Measurements from ENCODE around the gene RBM18.

RBM18 gene

DNA sequence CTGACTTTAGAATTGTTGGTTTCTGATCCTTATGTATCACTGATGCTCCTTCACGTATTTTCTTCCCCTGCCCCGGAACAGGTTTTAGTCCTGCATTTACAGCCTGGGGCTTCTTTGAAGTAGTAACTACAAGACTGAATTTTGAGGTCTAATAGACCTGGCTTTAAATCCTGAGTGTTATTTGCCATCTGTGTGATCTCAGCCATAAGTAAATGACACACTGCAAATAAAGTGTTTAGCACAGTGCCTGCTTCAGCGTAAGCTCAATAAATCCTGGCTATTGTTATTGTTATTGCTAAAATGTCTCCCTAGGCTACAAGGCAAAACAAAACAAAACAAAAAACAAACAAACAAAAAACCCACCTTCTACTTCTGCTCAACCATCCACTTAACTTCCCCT, 20.3 kb downstream of the RBM18 start:
- Histone ChIP-seq H3F3A (ENCODE audit: insufficient read depth) (no peaks in the 10 kb centered on the region), H3K79me2 (ENCODE audit: insufficient read depth, low read length) (no peaks in the 10 kb centered on the region), H3K4me2 (ENCODE audit: low read depth, low read length, poor library complexity, severe bottlenecking) (no peak overlapping the region), H3K27me3 (ENCODE audit: low read length) (no peaks in the 10 kb centered on the region), H3K4me3 (ENCODE audit: insufficient read depth, low read length, poor library complexity, severe bottlenecking) (no peak overlapping the region), H3K9me2 (replicated peaks; ENCODE audit: insufficient read depth, low read length) (no peaks in the 10 kb centered on the region), H3K27ac (ENCODE audit: low read depth, low read length) (no peak overlapping the region), H3K36me3 (ENCODE audit: low read length) (peaks cover 52% of the 10 kb centered on the region), H4K20me1 (ENCODE audit: low read depth, low read length) (no peaks in the 10 kb centered on the region), H3K9me3 (ENCODE audit: insufficient read depth, low read length) (no peaks in the 10 kb centered on the region), H2AFZ (ENCODE audit: low read depth, low read length, severe bottlenecking) (no peak overlapping the region), H3K9ac (ENCODE audit: low read length) (no peak overlapping the region)
- TF ChIP-seq EZH2phosphoT487 (conservative IDR thresholded peaks at IDR 0.05; ENCODE audit: low read length) = no peak
- TF ChIP-seq, protein P1, sequence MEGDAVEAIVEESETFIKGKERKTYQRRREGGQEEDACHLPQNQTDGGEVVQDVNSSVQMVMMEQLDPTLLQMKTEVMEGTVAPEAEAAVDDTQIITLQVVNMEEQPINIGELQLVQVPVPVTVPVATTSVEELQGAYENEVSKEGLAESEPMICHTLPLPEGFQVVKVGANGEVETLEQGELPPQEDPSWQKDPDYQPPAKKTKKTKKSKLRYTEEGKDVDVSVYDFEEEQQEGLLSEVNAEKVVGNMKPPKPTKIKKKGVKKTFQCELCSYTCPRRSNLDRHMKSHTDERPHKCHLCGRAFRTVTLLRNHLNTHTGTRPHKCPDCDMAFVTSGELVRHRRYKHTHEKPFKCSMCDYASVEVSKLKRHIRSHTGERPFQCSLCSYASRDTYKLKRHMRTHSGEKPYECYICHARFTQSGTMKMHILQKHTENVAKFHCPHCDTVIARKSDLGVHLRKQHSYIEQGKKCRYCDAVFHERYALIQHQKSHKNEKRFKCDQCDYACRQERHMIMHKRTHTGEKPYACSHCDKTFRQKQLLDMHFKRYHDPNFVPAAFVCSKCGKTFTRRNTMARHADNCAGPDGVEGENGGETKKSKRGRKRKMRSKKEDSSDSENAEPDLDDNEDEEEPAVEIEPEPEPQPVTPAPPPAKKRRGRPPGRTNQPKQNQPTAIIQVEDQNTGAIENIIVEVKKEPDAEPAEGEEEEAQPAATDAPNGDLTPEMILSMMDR (IDR thresholded peaks at IDR 0.05; ENCODE audit: insufficient read depth, low read length, poor library complexity, severe bottlenecking) = no peak

DNA sequence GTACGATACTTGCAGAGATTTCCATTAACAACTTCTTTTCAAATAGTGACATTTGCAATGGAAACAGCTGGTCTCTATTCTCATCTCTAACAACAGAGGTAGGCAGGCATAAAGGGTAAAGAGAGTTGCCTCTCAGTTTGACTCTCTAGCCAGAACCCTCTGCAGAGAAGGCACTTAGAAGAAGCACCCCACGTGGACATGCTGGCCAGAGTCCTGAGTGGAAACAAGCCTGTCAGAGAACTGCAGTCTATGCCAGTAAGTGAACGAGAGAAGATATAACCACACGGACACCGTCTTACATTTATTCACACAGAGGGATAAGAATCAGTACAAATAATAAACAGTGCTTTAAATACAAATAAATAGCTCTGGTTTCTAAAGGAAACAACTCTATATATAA, 24.9 kb downstream of the RBM18 start:
- H3K36me3 ChIP-seq (ENCODE audit: low read length) = peaks cover 34% of the 10 kb centered on the region
- no peaks in the 10 kb centered on the region for H3K9me3 ChIP-seq (ENCODE audit: insufficient read depth, low read length)
- no peaks in the 10 kb centered on the region for H3F3A ChIP-seq (ENCODE audit: insufficient read depth)
- H3K27ac ChIP-seq (ENCODE audit: low read depth, low read length) = no peak overlapping the region
- H4K20me1 ChIP-seq (ENCODE audit: low read depth, low read length) = no peaks in the 10 kb centered on the region
- no peaks in the 10 kb centered on the region for H3K27me3 ChIP-seq (ENCODE audit: low read length)
- TF ChIP-seq EZH2phosphoT487 (conservative IDR thresholded peaks at IDR 0.05; ENCODE audit: low read length) = no peak
- TF ChIP-seq, protein P1 (IDR thresholded peaks at IDR 0.05; ENCODE audit: insufficient read depth, low read length, poor library complexity, severe bottlenecking) = no peak
- no peaks in the 10 kb centered on the region for H3K79me2 ChIP-seq (ENCODE audit: insufficient read depth, low read length)
- no peak overlapping the region for H3K9ac ChIP-seq (ENCODE audit: low read length)
- no peaks in the 10 kb centered on the region for H3K9me2 ChIP-seq (replicated peaks; ENCODE audit: insufficient read depth, low read length)
- no peak overlapping the region for H3K4me3 ChIP-seq (ENCODE audit: insufficient read depth, low read length, poor library complexity, severe bottlenecking)
- H2AFZ ChIP-seq (ENCODE audit: low read depth, low read length, severe bottlenecking) = no peak overlapping the region
- no peak overlapping the region for H3K4me2 ChIP-seq (ENCODE audit: low read depth, low read length, poor library complexity, severe bottlenecking)

DNA sequence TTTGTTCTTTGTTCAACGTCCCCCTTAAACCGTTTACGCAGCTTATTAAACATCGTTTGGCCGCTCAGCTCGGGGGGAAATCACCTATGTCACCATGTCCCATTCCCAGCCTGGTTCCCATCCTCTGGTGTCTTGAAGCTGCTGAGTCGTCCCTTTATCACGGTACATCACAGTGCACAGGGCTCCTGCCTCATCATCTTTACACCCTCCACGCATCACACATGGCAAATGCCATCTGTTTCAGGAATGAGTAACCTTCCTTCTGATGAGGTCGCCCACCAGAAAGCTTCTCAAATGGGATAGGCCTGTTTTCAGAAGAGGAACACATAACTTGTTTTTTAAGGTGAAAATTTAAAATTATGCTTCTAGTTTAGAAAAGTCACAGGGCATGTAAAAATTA, 28.0 kb downstream of the RBM18 start:
- no peaks in the 10 kb centered on the region for H3K9me3 ChIP-seq (ENCODE audit: insufficient read depth, low read length)
- H3K4me3 ChIP-seq (ENCODE audit: insufficient read depth, low read length, poor library complexity, severe bottlenecking) = no peak overlapping the region
- H3K27me3 ChIP-seq (ENCODE audit: low read length) = no peaks in the 10 kb centered on the region
- H3K9me2 ChIP-seq (replicated peaks; ENCODE audit: insufficient read depth, low read length) = no peaks in the 10 kb centered on the region
- H2AFZ ChIP-seq (ENCODE audit: low read depth, low read length, severe bottlenecking) = no peak overlapping the region
- H3F3A ChIP-seq (ENCODE audit: insufficient read depth) = no peaks in the 10 kb centered on the region
- peaks cover 18% of the 10 kb centered on the region for H3K36me3 ChIP-seq (ENCODE audit: low read length)
- H3K9ac ChIP-seq (ENCODE audit: low read length) = no peak overlapping the region
- H3K4me2 ChIP-seq (ENCODE audit: low read depth, low read length, poor library complexity, severe bottlenecking) = no peak overlapping the region
- no peaks in the 10 kb centered on the region for H3K79me2 ChIP-seq (ENCODE audit: insufficient read depth, low read length)
- no peak overlapping the region for H3K27ac ChIP-seq (ENCODE audit: low read depth, low read length)
- H4K20me1 ChIP-seq (ENCODE audit: low read depth, low read length) = no peaks in the 10 kb centered on the region
- no peak for TF ChIP-seq EZH2phosphoT487 (conservative IDR thresholded peaks at IDR 0.05; ENCODE audit: low read length)
- TF ChIP-seq, protein P1 (IDR thresholded peaks at IDR 0.05; ENCODE audit: insufficient read depth, low read length, poor library complexity, severe bottlenecking) = no peak

Measured in SU-DHL-6 (cell line).